Measurements from ENCODE around the gene DLGAP5. TPM values are rescaled to one million over a fixed set of nuclear protein-coding genes. Genes with fewer than 3 reads are reported as not detected.

The DLGAP5 gene
- total and polyA plus RNA-seq, 4 donors: 0.34 to 5.0 (median 0.63) TPM

GRCh38 chr14:55103005-55103640 is 88.3 kb downstream of the DLGAP5 start:
- Histone ChIP-seq H3K36me3 (ENCODE audit: control insufficient read depth in 4 of 4, insufficient read depth in 4 of 4, low read length in 4 of 4) (no peaks in the 10 kb centered on the region), H3K9ac (ENCODE audit: insufficient read depth in 1 of 2, low read length in 2 of 2) (peak overlapping the region in 1 of 2 donors; percentile 79), H3K4me3 (no peak overlapping the region), H3K27ac (ENCODE audit: low read depth in 1 of 2, low read length in 1 of 2) (peak overlapping the region; percentile 90 to 96), H3K9me3 (ENCODE audit: control insufficient read depth in 4 of 4, insufficient read depth in 3 of 4, low read length in 3 of 4) (peaks cover 0 to 2% (median 0%) of the 10 kb centered on the region in 4 donors), H3K27me3 (ENCODE audit: control insufficient read depth in 3 of 3, insufficient read depth in 3 of 3, low read length in 2 of 3) (no peaks in the 10 kb centered on the region), H3K4me1 (ENCODE audit: control insufficient read depth in 5 of 5, insufficient read depth in 5 of 5, low read length in 5 of 5) (peaks cover 14 to 35% (median 30%) of the 10 kb centered on the region in 5 donors)
- peak; percentile 65 to 80 (median 70) for DNase-seq
- peak; percentile 78 for ATAC-seq (ENCODE audit: insufficient read depth, low FRiP score)
- no peak for TF ChIP-seq CTCF (IDR thresholded peaks at IDR 0.05; ENCODE audit: control extremely low read depth, extremely low read depth)
- 26 to 36% methylated on average over 13 of the region's 13 CpGs for WGBS, 2 donors

- TF ChIP-seq CTCF (IDR thresholded peaks at IDR 0.05; ENCODE audit: control extremely low read depth, extremely low read depth): no peak
- 2 to 4% methylated on average over 7 of the region's 7 CpGs for WGBS, 2 donors
- H3K27ac ChIP-seq (ENCODE audit: low read depth in 1 of 2, low read length in 1 of 2): peak overlapping the region; percentile 87 to 90
- H3K9ac ChIP-seq (ENCODE audit: insufficient read depth in 1 of 2, low read length in 2 of 2): no peak overlapping the region
- ATAC-seq (ENCODE audit: insufficient read depth, low FRiP score) (peak; percentile 75), DNase-seq (peak; percentile 86 to 93 (median 93))
- H3K36me3 ChIP-seq (ENCODE audit: control insufficient read depth in 4 of 4, insufficient read depth in 4 of 4, low read length in 4 of 4): no peaks in the 10 kb centered on the region
- no peaks in the 10 kb centered on the region for H3K27me3 ChIP-seq (ENCODE audit: control insufficient read depth in 3 of 3, insufficient read depth in 3 of 3, low read length in 2 of 3)
- H3K9me3 ChIP-seq (ENCODE audit: control insufficient read depth in 4 of 4, insufficient read depth in 3 of 4, low read length in 3 of 4): peaks cover 0 to 2% (median 0%) of the 10 kb centered on the region in 4 donors
- H3K4me3 ChIP-seq: no peak overlapping the region
- peaks cover 14 to 35% (median 30%) of the 10 kb centered on the region in 5 donors for H3K4me1 ChIP-seq (ENCODE audit: control insufficient read depth in 5 of 5, insufficient read depth in 5 of 5, low read length in 5 of 5)
Observed at GRCh38 chr14:55102141-55102621, 89.2 kb downstream of the DLGAP5 start.

GRCh38 chr14:55101698-55102097 is 89.7 kb downstream of the DLGAP5 start:
- Histone ChIP-seq H3K4me1 (ENCODE audit: control insufficient read depth in 5 of 5, insufficient read depth in 5 of 5, low read length in 5 of 5) (peaks cover 14 to 35% (median 28%) of the 10 kb centered on the region in 5 donors), H3K9ac (ENCODE audit: insufficient read depth in 1 of 2, low read length in 2 of 2) (no peak overlapping the region), H3K4me3 (no peak overlapping the region), H3K9me3 (ENCODE audit: control insufficient read depth in 4 of 4, insufficient read depth in 3 of 4, low read length in 3 of 4) (peaks cover 0 to 2% (median 0%) of the 10 kb centered on the region in 4 donors), H3K36me3 (ENCODE audit: control insufficient read depth in 4 of 4, insufficient read depth in 4 of 4, low read length in 4 of 4) (no peaks in the 10 kb centered on the region), H3K27me3 (ENCODE audit: control insufficient read depth in 3 of 3, insufficient read depth in 3 of 3, low read length in 2 of 3) (no peaks in the 10 kb centered on the region), H3K27ac (ENCODE audit: low read depth in 1 of 2, low read length in 1 of 2) (peak overlapping the region; percentile 87 to 90)
- no peak for TF ChIP-seq CTCF (IDR thresholded peaks at IDR 0.05; ENCODE audit: control extremely low read depth, extremely low read depth)
- WGBS, 2 donors: 92 to 94% methylated on average over 5 of the region's 5 CpGs
- DNase-seq (no peak), ATAC-seq (ENCODE audit: insufficient read depth, low FRiP score) (no peak)

All from lung (tissue), 12 donors.